GM18520 (cell line): ENCODE data around the gene ACSF3.

ENCODE experiments used
- ATAC-seq: cut with Tn5 transposase; IDR thresholded peaks from one replicate; pipeline ENCODE4 v1.9.1; 2021; ENCODE audit not compliant: unreplicated experiment

ACSF3 gene

GRCh38 chr16:89171216-89172170 is 77.8 kb downstream of the ACSF3 start, which contains the start of gene CDH15:
CDH15 (plus strand) TSS chr16:89171748; CDS start chr16:89171832, 84 bp downstream.
- ATAC-seq = peak; percentile 59

- ATAC-seq = no peak
These were observed 78.5 kb downstream of the ACSF3 start for GRCh38 chr16:89172171-89172527.

DNA sequence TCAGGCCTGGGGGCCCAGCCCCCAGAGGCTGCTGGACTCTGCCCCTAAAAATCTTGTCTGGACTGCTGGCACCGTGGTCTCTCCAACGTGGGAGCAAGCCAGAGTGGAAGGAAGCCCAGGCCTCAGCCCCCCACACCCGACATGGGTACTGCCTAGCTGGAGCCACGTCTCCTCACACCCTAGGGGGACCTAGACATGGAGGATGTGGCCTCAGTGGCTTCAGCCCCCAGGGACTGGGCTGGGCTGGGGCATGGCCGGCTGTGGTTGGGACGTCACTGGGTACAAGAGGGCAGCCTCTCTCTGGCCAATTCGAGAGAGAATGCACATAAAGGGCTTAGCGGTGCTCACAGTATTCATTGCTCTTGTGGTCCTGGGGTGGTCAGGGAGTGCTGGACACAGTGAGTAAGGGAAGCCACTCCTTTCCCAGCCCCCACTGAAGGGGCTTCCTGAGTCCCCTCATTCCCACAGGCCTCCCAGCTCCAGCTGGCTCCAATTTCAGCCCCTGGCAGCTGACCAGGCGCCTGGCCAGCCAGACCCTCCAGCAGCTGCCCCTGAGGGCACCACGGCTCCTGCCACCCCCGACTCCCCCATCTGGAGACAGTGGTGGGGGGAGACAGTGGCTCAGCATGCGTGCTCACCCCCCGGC is 79.0 kb downstream of the ACSF3 start:
- no peak for ATAC-seq

- ATAC-seq = no peak
These were observed 79.7 kb downstream of the ACSF3 start for GRCh38 chr16:89173174-89173921.

DNA sequence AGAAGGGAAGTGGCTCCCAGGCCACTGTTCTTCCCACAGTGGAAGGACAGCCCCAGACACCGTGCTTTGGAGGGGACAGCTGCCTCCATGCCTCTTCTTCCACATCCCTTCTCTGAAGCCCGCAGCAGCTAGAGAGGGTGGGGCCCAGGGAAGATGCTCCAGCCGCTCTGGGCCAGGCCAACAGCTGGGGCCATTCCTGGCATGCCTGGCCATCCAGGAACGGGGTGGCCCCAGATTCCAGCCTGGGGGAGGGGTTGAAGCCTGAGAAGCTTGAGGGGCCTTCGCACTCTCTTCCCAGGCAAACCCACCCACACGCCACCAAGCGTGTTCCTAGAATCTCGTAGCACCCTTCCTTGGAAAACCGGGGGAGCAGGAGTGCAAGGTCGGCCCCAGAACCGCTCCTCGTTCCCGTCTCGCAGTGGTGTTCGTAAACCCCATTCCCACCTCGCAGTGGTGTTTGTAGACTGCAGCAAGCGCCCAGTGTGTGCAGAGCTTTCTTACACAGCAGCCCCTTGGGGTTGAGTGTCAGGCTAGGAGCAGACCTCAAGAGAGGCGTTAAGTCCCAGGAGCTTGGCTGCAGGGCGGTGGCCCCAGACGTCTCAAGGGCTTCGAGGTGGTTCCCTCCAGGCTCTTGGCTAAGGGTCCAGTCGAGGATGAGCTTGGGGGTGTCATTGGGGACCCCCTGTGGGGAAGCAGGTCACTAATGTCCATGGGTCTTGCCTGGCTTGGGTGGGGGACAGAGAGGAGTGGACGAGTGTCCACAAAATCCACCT is 80.6 kb downstream of the ACSF3 start:
- no peak for ATAC-seq

- no peak for ATAC-seq
These were observed 81.2 kb downstream of the ACSF3 start for GRCh38 chr16:89174877-89175276.

- no peak for ATAC-seq
These were observed 81.9 kb downstream of the ACSF3 start for GRCh38 chr16:89175280-89176146.

GRCh38 chr16:89176147-89176690 is 82.6 kb downstream of the ACSF3 start:
- ATAC-seq = no peak

DNA sequence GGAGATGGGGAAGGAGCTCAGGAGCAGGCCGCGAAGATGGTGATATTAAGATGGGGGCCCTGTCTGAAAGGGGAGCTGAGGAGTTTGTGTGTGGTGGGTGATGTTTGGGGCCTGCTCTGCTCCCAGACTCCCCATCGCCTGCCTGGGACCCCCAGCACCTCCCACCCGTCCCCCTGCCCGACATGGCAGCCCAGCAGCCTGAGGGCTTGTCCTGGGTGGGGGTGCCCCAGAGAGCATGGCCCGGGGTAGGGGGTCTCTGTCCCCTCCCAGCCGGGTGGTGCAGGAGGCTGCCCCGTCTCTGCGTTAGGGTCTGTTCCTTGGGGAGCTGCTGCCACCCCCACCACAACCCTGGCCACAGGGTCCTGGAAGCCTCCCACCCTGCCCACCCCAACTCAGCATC is 83.1 kb downstream of the ACSF3 start:
- no peak for ATAC-seq

- ATAC-seq = no peak
These were observed 83.8 kb downstream of the ACSF3 start for GRCh38 chr16:89177501-89177900.

DNA sequence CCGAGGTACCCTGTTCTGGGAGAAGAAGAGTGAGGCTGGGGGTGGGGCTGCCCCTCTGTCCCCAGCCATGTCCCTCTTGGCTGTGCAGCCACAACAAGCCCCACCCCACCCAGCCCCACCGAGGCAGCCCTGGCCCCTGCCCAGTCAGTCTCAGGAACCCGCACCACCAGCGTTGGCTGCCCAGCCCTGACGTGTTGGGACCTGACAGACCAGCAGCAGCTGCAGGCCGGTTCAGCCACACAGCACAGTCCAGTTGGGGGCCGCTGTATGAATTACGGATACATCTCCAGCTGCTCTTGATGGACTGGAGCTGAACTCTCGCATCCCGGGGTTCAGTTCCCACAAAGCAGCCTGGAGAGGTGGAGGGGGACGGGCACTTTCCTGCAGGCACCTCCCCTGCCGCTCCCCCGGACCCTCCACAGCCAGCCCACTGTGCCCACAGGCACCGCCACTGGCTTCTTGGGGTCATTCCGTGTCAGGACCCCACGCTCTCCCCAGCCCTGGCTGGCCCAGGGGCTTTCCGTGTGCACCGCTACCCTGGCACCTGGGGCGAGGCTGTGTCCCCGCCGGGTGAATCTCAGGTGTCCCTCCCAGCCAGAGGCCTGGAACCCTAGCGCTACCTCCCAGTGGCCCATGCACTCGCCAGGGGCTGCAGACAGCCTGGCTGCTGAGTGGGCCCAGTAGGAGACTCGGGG is 84.9 kb downstream of the ACSF3 start:
- no peak for ATAC-seq

GRCh38 chr16:89179148-89179484 is 85.5 kb downstream of the ACSF3 start:
- no peak for ATAC-seq

GRCh38 chr16:89179656-89180315 is 86.1 kb downstream of the ACSF3 start:
- ATAC-seq = no peak

DNA sequence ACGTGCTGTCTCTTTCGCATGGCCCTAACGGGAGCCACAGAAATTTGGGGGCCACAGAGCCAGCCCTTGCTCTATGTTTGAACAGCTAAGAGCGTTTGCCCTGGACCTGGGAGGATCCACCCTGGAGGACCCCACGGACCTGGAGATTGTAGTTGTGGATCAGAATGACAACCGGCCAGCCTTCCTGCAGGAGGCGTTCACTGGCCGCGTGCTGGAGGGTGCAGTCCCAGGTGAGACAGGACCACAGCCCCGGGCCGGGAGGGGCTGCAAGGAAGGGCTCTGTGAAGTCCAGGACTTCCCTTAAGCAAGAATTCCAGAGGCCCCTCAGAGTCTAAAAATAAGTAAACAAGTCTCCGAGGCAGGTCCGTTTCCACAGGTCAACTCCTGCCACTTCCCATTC is 89.8 kb downstream of the ACSF3 start:
- no peak for ATAC-seq

DNA sequence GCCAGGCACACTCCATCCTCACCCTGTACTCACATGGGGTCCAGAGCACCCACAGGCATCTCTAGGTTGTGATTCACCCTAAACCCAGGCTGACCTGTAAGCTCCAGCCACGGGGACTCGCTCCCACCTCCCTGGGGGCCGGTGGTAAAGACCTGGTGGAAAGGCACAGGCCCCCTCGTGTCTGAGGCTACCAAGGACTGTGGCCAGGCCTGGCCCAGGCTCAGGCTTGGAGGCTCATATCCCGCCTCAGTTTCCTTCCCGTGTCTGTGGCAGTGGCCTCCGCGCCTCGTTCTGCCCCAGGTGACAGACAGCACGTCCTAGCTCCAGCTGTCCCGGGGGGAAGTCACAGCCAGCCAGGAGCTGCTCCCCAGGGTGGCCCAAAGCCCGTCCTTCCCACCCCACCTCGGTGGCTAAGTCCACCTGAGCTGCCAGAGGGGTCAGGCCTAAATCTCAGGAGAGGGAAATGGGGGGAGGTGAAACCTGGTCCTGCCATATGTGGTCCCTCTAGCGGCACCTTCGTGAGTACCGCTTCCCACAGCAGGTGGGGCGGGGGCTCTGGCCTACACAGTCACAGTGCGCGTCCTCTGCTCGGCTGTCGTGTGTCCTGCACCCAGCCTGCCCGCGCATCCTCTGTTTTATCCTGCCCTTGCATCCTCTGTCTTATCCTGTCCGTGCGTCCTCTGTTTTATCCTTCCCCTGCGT is 90.5 kb downstream of the ACSF3 start:
- ATAC-seq = no peak

- ATAC-seq = no peak
These were observed 91.0 kb downstream of the ACSF3 start for GRCh38 chr16:89184677-89184932.

DNA sequence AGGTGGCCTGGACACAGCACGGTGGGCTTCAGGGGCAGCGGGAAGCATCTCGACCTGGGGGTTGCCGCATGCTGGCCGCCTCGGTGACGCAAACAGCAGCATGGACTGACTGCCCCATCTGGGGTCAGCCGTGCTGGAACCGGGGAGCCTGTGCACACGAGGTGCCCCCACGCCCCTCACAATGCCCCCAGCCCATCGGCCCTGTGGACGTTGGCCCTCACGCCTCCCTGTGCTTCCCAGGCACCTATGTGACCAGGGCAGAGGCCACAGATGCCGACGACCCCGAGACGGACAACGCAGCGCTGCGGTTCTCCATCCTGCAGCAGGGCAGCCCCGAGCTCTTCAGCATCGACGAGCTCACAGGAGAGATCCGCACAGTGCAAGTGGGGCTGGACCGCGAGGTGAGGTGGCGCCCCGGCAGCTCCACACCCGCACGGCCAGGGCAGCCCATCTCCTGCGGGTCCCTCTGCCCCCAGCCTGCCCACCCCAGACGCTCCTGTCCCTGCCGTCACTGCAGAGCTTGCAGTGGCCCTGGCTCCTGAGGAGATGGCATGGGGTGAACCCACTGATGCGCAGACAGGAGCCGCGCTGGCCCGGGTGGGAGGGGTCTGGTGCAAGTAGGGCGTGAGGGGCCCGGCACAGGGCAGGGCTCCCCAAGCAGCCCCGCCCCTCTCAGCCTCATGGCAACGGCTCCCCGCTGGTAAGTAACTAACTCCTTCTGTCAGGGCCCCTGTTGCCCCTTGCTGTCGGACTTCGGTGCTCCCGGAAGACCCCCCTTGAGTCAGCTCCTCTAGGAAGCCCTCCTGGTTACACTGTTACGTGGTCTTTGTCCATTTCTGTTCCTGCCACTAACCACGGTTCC is 91.5 kb downstream of the ACSF3 start:
- no peak for ATAC-seq
